ENCODE measurements around the gene ELMO2. TPM values are rescaled to one million over a fixed set of nuclear protein-coding genes. Genes with fewer than 3 reads are reported as not detected.

ELMO2 gene
- total RNA-seq, 4 donors from 2014 or later = 37.4 to 46.7 (median 40.7) TPM

GRCh38 chr20:46346770-46347169, 59.6 kb downstream of the ELMO2 start:
- WGBS, 2 donors = 81 to 87% methylated on average over 8 of the region's 8 CpGs
- TF ChIP-seq POLR2A (IDR thresholded peaks at IDR 0.05) = no peak
- TF ChIP-seq, protein P1, sequence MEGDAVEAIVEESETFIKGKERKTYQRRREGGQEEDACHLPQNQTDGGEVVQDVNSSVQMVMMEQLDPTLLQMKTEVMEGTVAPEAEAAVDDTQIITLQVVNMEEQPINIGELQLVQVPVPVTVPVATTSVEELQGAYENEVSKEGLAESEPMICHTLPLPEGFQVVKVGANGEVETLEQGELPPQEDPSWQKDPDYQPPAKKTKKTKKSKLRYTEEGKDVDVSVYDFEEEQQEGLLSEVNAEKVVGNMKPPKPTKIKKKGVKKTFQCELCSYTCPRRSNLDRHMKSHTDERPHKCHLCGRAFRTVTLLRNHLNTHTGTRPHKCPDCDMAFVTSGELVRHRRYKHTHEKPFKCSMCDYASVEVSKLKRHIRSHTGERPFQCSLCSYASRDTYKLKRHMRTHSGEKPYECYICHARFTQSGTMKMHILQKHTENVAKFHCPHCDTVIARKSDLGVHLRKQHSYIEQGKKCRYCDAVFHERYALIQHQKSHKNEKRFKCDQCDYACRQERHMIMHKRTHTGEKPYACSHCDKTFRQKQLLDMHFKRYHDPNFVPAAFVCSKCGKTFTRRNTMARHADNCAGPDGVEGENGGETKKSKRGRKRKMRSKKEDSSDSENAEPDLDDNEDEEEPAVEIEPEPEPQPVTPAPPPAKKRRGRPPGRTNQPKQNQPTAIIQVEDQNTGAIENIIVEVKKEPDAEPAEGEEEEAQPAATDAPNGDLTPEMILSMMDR (IDR thresholded peaks at IDR 0.05) = no peak
- intact Hi-C loops (cut with DNase I; ENCODE audit: low total_unique reads) = loop anchor here (10.0 kb wide), 2 partner anchors 212 to 322 kb away; partner anchors contain the start of gene SLC12A5
- no peak for DNase-seq (ENCODE audit: low spot score in 2 of 2)
- H3K4me3 ChIP-seq (ENCODE audit: low read depth, poor library complexity, severe bottlenecking) = no peak overlapping the region

- TF ChIP-seq, protein P1 (IDR thresholded peaks at IDR 0.05) = no peak
- no peak for TF ChIP-seq POLR2A (IDR thresholded peaks at IDR 0.05)
- no peak overlapping the region for H3K4me3 ChIP-seq (ENCODE audit: low read depth, poor library complexity, severe bottlenecking)
- intact Hi-C loops (cut with DNase I; ENCODE audit: low total_unique reads) = loop anchor here (10.0 kb wide), 2 partner anchors 210 to 320 kb away; partner anchors contain the start of gene SLC12A5
- WGBS, 2 donors = 55 to 60% methylated on average over 8 of the region's 8 CpGs
- no peak for DNase-seq (ENCODE audit: low spot score in 2 of 2)
These were observed 61.8 kb downstream of the ELMO2 start for GRCh38 chr20:46344488-46345162.

DNA sequence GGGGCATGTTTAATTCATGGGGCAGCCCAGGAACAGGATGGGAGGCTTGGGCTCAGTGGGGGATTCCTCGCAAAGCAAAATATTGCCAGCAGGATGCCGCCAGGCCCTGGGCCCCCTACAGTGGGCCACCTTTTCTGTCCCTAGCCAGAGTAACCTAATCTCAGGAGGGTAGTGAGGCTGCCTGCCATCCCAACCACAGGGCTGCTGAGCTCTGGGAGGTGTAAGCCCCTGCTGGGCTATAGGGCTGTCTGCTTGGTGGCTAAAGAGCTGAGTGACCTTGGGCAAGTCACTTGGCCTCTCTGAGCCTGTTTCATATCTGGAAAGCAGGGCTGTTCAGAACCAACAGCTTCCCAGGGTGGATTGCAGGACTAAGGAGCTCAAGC, 62.4 kb downstream of the ELMO2 start:
- TF ChIP-seq, protein P1 (IDR thresholded peaks at IDR 0.05) = no peak
- TF ChIP-seq POLR2A (IDR thresholded peaks at IDR 0.05) = no peak
- intact Hi-C loops (cut with DNase I; ENCODE audit: low total_unique reads) = loop anchor here (10.0 kb wide), 2 partner anchors 209 to 319 kb away; partner anchors contain the start of gene SLC12A5
- no peak overlapping the region for H3K4me3 ChIP-seq (ENCODE audit: low read depth, poor library complexity, severe bottlenecking)
- no peak for DNase-seq (ENCODE audit: low spot score in 2 of 2)
- 42 to 91% methylated on average over 2 of the region's 2 CpGs for WGBS, 2 donors

DNA sequence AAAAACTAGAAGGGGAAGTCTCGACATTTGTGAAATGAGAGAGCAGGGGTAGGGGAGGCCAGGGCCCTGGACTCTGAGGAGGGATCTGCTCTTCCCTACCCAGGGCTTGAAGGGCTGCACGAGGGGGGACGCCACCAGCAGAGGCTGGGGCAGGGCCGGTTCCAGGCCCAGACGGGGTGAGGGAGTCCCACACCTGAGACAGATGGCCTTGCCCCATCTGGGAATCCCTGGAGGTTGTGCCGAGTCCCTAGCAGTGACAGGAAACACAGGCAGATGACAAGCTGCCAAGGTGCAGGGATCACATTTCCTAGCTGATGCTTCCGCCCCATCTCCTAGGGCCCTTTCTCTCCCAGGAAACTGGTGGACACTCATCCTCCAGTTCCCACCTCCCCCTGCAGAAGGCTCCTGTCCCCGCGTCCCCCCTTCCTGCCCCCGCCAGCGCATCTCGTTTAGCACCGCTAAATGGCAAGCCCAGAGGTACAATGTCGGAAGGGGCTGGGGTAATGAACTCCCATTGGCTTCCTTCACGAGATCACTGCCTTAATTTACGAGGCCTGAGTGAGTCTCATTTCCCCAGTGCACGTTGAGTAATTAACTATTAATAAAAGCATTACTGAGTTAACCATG, 63.0 kb downstream of the ELMO2 start:
- no peak overlapping the region for H3K4me3 ChIP-seq (ENCODE audit: low read depth, poor library complexity, severe bottlenecking)
- no peak for TF ChIP-seq POLR2A (IDR thresholded peaks at IDR 0.05)
- TF ChIP-seq, protein P1 (IDR thresholded peaks at IDR 0.05) = no peak
- intact Hi-C loops (cut with DNase I; ENCODE audit: low total_unique reads) = loop anchor here (10.0 kb wide), 2 partner anchors 209 to 319 kb away; partner anchors contain the start of gene SLC12A5
- no peak for DNase-seq (ENCODE audit: low spot score in 2 of 2)
- WGBS, 2 donors = 4 to 5% methylated on average over 17 of the region's 17 CpGs

- H3K4me3 ChIP-seq (ENCODE audit: low read depth, poor library complexity, severe bottlenecking) = no peak overlapping the region
- no peak for DNase-seq (ENCODE audit: low spot score in 2 of 2)
- TF ChIP-seq, protein P1 (IDR thresholded peaks at IDR 0.05) = no peak
- TF ChIP-seq POLR2A (IDR thresholded peaks at IDR 0.05) = no peak
- intact Hi-C loops (cut with DNase I; ENCODE audit: low total_unique reads) = loop anchor here (10.0 kb wide), 2 partner anchors 208 to 318 kb away; partner anchors contain the start of gene SLC12A5
- WGBS, 2 donors = 30 to 36% methylated on average over 17 of the region's 17 CpGs
These were observed 63.7 kb downstream of the ELMO2 start for GRCh38 chr20:46342451-46343347.

Data from lower leg skin (tissue), 4 donors.